Measurements from ENCODE around the gene C10orf95.
A peak's percentile ranks its signal among the peaks of the same experiment; 100 is the strongest.
"Not testable (repeated sequence)": the region's sequence is repeated elsewhere in the genome, so short reads cannot be mapped to it uniquely, and the experiment has no call there.

Gene C10orf95

GRCh38 chr10:102465466-102465865, 14.1 kb upstream of the C10orf95 start:
- no peak for DNase-seq (ENCODE audit: low read depth)

GRCh38 chr10:102463983-102464382, 12.6 kb upstream of the C10orf95 start:
- no peak for DNase-seq (ENCODE audit: low read depth)

GRCh38 chr10:102462512-102463054, 11.2 kb upstream of the C10orf95 start:
- no peak for DNase-seq (ENCODE audit: low read depth)

GRCh38 chr10:102461187-102462054, 10.1 kb upstream of the C10orf95 start:
- DNase-seq (ENCODE audit: low read depth), result peak; percentile 82

- DNase-seq (ENCODE audit: low read depth), result no peak
These were observed 9.5 kb upstream of the C10orf95 start for GRCh38 chr10:102460836-102461186.

- DNase-seq (ENCODE audit: low read depth), result no peak
These were observed 7.3 kb upstream of the C10orf95 start for GRCh38 chr10:102458656-102459055.

GRCh38 chr10:102457591-102458150, 6.3 kb upstream of the C10orf95 start:
- no peak for DNase-seq (ENCODE audit: low read depth)

GRCh38 chr10:102455893-102456471, 4.6 kb upstream of the C10orf95 start:
- DNase-seq (ENCODE audit: low read depth), result no peak

GRCh38 chr10:102454662-102455487, 3.5 kb upstream of the C10orf95 start:
- DNase-seq (ENCODE audit: low read depth), result not testable (repeated sequence)

GRCh38 chr10:102453502-102453901, 2.2 kb upstream of the C10orf95 start:
- no peak for DNase-seq (ENCODE audit: low read depth)

- DNase-seq (ENCODE audit: low read depth), result peak; percentile 31
These were observed 1.5 kb upstream of the C10orf95 start for GRCh38 chr10:102452672-102453340.

- peak; percentile 56 for DNase-seq (ENCODE audit: low read depth)
These were observed 804 bp downstream of the C10orf95 start for GRCh38 chr10:102450374-102451104.

GRCh38 chr10:102450124-102450373, 1.3 kb downstream of the C10orf95 start:
- DNase-seq (ENCODE audit: low read depth), result no peak

- peak; percentile 70 for DNase-seq (ENCODE audit: low read depth)
These were observed 1.8 kb downstream of the C10orf95 start for GRCh38 chr10:102449321-102450123.

- no peak for DNase-seq (ENCODE audit: low read depth)
These were observed 6.5 kb downstream of the C10orf95 start for GRCh38 chr10:102444851-102445250.

GRCh38 chr10:102438374-102438773, 13.0 kb downstream of the C10orf95 start:
- DNase-seq (ENCODE audit: low read depth), result no peak

- DNase-seq (ENCODE audit: low read depth), result no peak
These were observed 13.8 kb downstream of the C10orf95 start for GRCh38 chr10:102437515-102437914.

GRCh38 chr10:102436312-102436711, 15.0 kb downstream of the C10orf95 start:
- DNase-seq (ENCODE audit: low read depth), result no peak

GRCh38 chr10:102435529-102436233, 15.7 kb downstream of the C10orf95 start:
- no peak for DNase-seq (ENCODE audit: low read depth)

GRCh38 chr10:102435133-102435497, 16.2 kb downstream of the C10orf95 start:
- DNase-seq (ENCODE audit: low read depth), result no peak

Data from stimulated activated CD8-positive, alpha-beta memory T cell treated with anti-CD3 and anti-CD28 coated beads, Interleukin-7, amount 100 ng/mL, for 24 hours (primary cell).